ENCODE measurements around the gene S100A14. TPM values are rescaled to one million over a fixed set of nuclear protein-coding genes. Genes with fewer than 3 reads are reported as not detected.

S100A14 gene
- total and polyA plus RNA-seq, 4 donors: 1.7 to 4.4 (median 3.3) TPM

DNA sequence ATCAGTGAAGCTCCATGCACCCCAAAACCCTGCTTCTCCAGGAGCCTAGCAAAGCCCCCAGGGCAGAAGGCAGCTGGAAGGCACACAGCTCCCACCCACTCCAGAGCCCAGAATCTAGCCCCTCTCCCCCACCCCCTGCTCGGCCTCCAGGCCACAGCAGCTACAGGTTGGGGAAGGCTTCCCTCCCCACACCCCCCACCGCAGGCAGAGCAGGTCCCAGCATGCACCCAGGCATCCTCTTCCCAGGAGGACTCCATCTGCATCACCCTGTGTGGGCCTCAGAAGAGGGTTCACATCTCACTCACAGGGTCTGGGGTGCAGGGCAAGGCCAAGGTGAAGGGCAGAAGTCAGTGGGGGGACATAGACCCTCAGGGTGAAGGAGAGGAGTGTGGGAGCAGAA, 719 bp downstream of the S100A14 start (continued):
- TF ChIP-seq, protein P1, sequence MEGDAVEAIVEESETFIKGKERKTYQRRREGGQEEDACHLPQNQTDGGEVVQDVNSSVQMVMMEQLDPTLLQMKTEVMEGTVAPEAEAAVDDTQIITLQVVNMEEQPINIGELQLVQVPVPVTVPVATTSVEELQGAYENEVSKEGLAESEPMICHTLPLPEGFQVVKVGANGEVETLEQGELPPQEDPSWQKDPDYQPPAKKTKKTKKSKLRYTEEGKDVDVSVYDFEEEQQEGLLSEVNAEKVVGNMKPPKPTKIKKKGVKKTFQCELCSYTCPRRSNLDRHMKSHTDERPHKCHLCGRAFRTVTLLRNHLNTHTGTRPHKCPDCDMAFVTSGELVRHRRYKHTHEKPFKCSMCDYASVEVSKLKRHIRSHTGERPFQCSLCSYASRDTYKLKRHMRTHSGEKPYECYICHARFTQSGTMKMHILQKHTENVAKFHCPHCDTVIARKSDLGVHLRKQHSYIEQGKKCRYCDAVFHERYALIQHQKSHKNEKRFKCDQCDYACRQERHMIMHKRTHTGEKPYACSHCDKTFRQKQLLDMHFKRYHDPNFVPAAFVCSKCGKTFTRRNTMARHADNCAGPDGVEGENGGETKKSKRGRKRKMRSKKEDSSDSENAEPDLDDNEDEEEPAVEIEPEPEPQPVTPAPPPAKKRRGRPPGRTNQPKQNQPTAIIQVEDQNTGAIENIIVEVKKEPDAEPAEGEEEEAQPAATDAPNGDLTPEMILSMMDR (IDR thresholded peaks at IDR 0.05; ENCODE audit: low read depth, low read length, missing input control): no peak

DNA sequence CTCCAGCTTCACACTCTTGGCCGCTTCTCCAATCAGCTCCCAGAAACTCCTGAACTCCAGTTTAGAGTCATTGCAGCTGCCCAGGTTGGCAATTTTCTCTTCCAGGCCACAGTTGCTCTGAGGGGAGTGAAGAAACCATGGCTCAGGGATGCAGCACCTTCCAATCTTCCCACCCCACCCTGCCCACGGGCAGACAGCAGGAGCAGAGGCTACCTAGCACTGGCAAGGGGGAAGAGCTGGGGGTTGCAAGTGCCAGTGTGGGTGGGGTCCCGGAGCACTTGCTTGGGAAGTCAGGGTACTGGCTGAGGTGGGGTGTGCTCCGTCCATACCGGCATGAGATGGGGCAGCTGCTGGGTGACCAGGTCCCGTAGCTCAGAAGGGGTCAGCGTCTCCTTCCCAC, 1.2 kb downstream of the S100A14 start:
- 95% methylated on average over 7 of the region's 7 CpGs for WGBS

DNA sequence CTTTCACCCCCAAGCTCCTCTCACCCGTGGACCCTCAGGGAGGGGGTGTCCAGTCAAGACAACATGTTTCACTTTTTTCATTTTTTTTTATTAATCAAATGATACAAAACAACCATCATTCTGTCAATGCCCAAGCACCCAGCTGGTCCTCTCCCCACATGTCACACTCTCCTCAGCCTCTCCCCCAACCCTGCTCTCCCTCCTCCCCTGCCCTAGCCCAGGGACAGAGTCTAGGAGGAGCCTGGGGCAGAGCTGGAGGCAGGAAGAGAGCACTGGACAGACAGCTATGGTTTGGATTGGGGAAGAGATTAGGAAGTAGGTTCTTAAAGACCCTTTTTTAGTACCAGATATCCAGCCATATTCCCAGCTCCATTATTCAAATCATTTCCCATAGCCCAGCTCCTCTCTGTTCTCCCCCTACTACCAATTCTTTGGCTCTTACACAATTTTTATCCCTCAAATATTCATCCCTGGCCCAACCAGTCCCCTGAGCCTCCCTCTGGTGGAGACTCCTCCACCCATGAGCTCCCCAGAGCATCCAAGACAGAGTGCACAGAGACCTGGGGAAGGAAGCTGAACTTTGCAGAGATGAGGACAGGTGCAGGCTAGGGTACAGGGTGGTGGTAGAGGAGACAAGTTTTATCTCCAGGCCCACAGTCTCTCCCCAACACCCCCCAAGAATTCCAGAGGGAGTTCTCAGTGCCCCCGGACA, 1.8 kb downstream of the S100A14 start:
- no peak for DNase-seq (ENCODE audit: low spot score)
- no peak overlapping the region for H3K9ac ChIP-seq (ENCODE audit: low read depth in 1 of 2, low read length in 2 of 2)
- no peak overlapping the region for H3K4me3 ChIP-seq (ENCODE audit: low read depth in 1 of 3, low read length in 3 of 3)
- no peaks in the 10 kb centered on the region for H3K27me3 ChIP-seq (ENCODE audit: control insufficient read depth in 4 of 4, insufficient read depth in 4 of 4, low read length in 3 of 4)
- peaks cover 21 to 56% (median 39%) of the 10 kb centered on the region in 4 donors for H3K4me1 ChIP-seq (ENCODE audit: control insufficient read depth in 4 of 4, insufficient read depth in 4 of 4, low read length in 3 of 4)
- H3K27ac ChIP-seq (ENCODE audit: low read depth in 1 of 2, low read length in 2 of 2): no peak overlapping the region
- no peaks in the 10 kb centered on the region for H3K36me3 ChIP-seq (ENCODE audit: control insufficient read depth in 4 of 4, insufficient read depth in 3 of 4, low read depth in 1 of 4, low read length in 3 of 4)
- WGBS: 86% methylated on average over 2 of the region's 2 CpGs
- no peaks in the 10 kb centered on the region for H3K9me3 ChIP-seq (ENCODE audit: control insufficient read depth in 4 of 4, low read length in 3 of 4)
- no peak for TF ChIP-seq EGR1 (IDR thresholded peaks at IDR 0.05; ENCODE audit: low read depth in 2 of 2)

More for the DNA sequence above, 1.2 kb downstream of the S100A14 start:
- no peaks in the 10 kb centered on the region for H3K36me3 ChIP-seq (ENCODE audit: control insufficient read depth in 4 of 4, insufficient read depth in 3 of 4, low read depth in 1 of 4, low read length in 3 of 4)
- no peak overlapping the region for H3K4me3 ChIP-seq (ENCODE audit: low read depth in 1 of 3, low read length in 3 of 3)
- TF ChIP-seq TAF1 (conservative IDR thresholded peaks at IDR 0.05) (no peak), GABPA (IDR thresholded peaks at IDR 0.05 in 1 of 2, conservative IDR thresholded peaks at IDR 0.05 in 1 of 2) (no peak), HNF4A (conservative IDR thresholded peaks at IDR 0.05) (no peak), RAD21 (IDR thresholded peaks at IDR 0.05) (no peak)
- TF ChIP-seq, protein P2, sequence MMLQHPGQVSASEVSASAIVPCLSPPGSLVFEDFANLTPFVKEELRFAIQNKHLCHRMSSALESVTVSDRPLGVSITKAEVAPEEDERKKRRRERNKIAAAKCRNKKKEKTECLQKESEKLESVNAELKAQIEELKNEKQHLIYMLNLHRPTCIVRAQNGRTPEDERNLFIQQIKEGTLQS (IDR thresholded peaks at IDR 0.05): no peak
- TF ChIP-seq, protein P1 (IDR thresholded peaks at IDR 0.05; ENCODE audit: low read depth, low read length, missing input control): no peak
- DNase-seq (ENCODE audit: low spot score): no peak
- H3K9ac ChIP-seq (ENCODE audit: low read depth in 1 of 2, low read length in 2 of 2): no peak overlapping the region
- no peak overlapping the region for H3K27ac ChIP-seq (ENCODE audit: low read depth in 1 of 2, low read length in 2 of 2)
- H3K27me3 ChIP-seq (ENCODE audit: control insufficient read depth in 4 of 4, insufficient read depth in 4 of 4, low read length in 3 of 4): no peaks in the 10 kb centered on the region
- H3K4me1 ChIP-seq (ENCODE audit: control insufficient read depth in 4 of 4, insufficient read depth in 4 of 4, low read length in 3 of 4): peaks cover 19 to 51% (median 34%) of the 10 kb centered on the region in 4 donors
- H3K9me3 ChIP-seq (ENCODE audit: control insufficient read depth in 4 of 4, low read length in 3 of 4): no peaks in the 10 kb centered on the region

DNA sequence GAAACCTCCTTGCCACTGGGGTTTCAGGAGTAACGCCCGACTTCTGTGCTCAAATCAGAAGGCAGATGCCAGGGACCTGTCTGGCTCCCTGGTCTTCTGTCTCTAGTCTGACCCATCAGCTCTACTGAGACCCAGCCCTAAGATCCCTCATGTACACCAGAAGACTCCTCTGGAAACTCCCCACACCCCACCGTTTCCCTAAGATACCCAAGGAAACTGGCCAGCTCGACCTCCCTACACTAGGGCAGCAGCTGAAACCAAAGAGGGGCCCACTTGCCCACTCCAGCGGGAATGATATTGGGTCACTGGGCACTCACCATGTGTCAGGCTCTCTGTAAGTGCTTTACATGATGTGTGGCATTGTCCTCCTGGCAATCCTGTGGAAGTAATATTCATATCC, 2.7 kb downstream of the S100A14 start:
- Histone ChIP-seq H3K4me3 (ENCODE audit: low read depth in 1 of 3, low read length in 3 of 3) (no peak overlapping the region), H3K9me3 (ENCODE audit: control insufficient read depth in 4 of 4, low read length in 3 of 4) (no peaks in the 10 kb centered on the region), H3K27me3 (ENCODE audit: control insufficient read depth in 4 of 4, insufficient read depth in 4 of 4, low read length in 3 of 4) (no peaks in the 10 kb centered on the region), H3K4me1 (ENCODE audit: control insufficient read depth in 4 of 4, insufficient read depth in 4 of 4, low read length in 3 of 4) (peaks cover 23 to 63% (median 43%) of the 10 kb centered on the region in 4 donors), H3K9ac (ENCODE audit: low read depth in 1 of 2, low read length in 2 of 2) (peak overlapping the region in 1 of 2 donors; percentile 8), H3K36me3 (ENCODE audit: control insufficient read depth in 4 of 4, insufficient read depth in 3 of 4, low read depth in 1 of 4, low read length in 3 of 4) (no peaks in the 10 kb centered on the region), H3K27ac (ENCODE audit: low read depth in 1 of 2, low read length in 2 of 2) (peak overlapping the region; percentile 90 to 95)
- DNase-seq (ENCODE audit: low spot score): no peak
- 83% methylated on average over 5 of the region's 5 CpGs for WGBS
- TF ChIP-seq GABPA (IDR thresholded peaks at IDR 0.05 in 1 of 2, conservative IDR thresholded peaks at IDR 0.05 in 1 of 2) (no peak), EGR1 (IDR thresholded peaks at IDR 0.05; ENCODE audit: low read depth in 2 of 2) (no peak), SP1 (IDR thresholded peaks at IDR 0.05) (no peak), FOXA1 (IDR thresholded peaks at IDR 0.05) (no peak), RAD21 (IDR thresholded peaks at IDR 0.05) (no peak), HNF4G (IDR thresholded peaks at IDR 0.05) (no peak), YY1 (IDR thresholded peaks at IDR 0.05) (no peak), NR2F2 (IDR thresholded peaks at IDR 0.05) (no peak), RXRA (IDR thresholded peaks at IDR 0.05) (no peak), JUND (IDR thresholded peaks at IDR 0.05) (no peak)
- TF ChIP-seq, protein P3, sequence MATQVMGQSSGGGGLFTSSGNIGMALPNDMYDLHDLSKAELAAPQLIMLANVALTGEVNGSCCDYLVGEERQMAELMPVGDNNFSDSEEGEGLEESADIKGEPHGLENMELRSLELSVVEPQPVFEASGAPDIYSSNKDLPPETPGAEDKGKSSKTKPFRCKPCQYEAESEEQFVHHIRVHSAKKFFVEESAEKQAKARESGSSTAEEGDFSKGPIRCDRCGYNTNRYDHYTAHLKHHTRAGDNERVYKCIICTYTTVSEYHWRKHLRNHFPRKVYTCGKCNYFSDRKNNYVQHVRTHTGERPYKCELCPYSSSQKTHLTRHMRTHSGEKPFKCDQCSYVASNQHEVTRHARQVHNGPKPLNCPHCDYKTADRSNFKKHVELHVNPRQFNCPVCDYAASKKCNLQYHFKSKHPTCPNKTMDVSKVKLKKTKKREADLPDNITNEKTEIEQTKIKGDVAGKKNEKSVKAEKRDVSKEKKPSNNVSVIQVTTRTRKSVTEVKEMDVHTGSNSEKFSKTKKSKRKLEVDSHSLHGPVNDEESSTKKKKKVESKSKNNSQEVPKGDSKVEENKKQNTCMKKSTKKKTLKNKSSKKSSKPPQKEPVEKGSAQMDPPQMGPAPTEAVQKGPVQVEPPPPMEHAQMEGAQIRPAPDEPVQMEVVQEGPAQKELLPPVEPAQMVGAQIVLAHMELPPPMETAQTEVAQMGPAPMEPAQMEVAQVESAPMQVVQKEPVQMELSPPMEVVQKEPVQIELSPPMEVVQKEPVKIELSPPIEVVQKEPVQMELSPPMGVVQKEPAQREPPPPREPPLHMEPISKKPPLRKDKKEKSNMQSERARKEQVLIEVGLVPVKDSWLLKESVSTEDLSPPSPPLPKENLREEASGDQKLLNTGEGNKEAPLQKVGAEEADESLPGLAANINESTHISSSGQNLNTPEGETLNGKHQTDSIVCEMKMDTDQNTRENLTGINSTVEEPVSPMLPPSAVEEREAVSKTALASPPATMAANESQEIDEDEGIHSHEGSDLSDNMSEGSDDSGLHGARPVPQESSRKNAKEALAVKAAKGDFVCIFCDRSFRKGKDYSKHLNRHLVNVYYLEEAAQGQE (IDR thresholded peaks at IDR 0.05): no peak
- TF ChIP-seq, protein P4, sequence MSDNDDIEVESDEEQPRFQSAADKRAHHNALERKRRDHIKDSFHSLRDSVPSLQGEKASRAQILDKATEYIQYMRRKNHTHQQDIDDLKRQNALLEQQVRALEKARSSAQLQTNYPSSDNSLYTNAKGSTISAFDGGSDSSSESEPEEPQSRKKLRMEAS (IDR thresholded peaks at IDR 0.05): no peak
